Activated CD8-positive, alpha-beta T cell treated with anti-CD3 and anti-CD28 coated beads, Interleukin-2, amount 10 ng/mL, durations not matched to agents 7 days and 5 days (primary cell): Measurements from ENCODE around the gene ZIK1. TPM values are rescaled to one million over a fixed set of nuclear protein-coding genes. Genes with fewer than 3 reads are reported as not detected.

Experiments
- ATAC-seq: fragments of 150-1000 bp; cut with Tn5 transposase; one replicate; pipeline ENCODE4 v1.10.0; 2021; ENCODE audit warnings: moderate library complexity
- CTCF ChIA-PET: fragments of 350-600 bp; sonication (Branson Sonifier 250); formaldehyde crosslinking; loops from one replicate; lab custom pipeline; 2021; ENCODE audit warnings: antibody characterized with exemption; lab: Charles Lee
- POLR2A ChIA-PET: fragments of 350-600 bp; sonication (Branson Sonifier 250); formaldehyde crosslinking; loops from one replicate; lab custom pipeline; 2021; ENCODE audit warnings: antibody characterized with exemption; lab: Charles Lee
- DNase-seq: peaks from one replicate; pipeline ENCODE4 v3.0.0-alpha.2; 2020
- H3K27ac Mint-ChIP-seq: one replicate; pipeline ENCODE4 v1.8.0; 2021; ENCODE audit warnings: mild to moderate bottlenecking, mixed read lengths
- H3K27me3 Mint-ChIP-seq: one replicate; pipeline ENCODE4 v1.8.0; 2021; ENCODE audit warnings: low read depth, mixed read lengths
- H3K36me3 Mint-ChIP-seq: one replicate; pipeline ENCODE4 v1.8.0; 2021; ENCODE audit warnings: low read depth, mixed read lengths
- H3K4me1 Mint-ChIP-seq: one replicate; pipeline ENCODE4 v1.8.0; 2021; ENCODE audit warnings: low read depth, mixed read lengths
- H3K4me3 Mint-ChIP-seq: one replicate; pipeline ENCODE4 v1.8.0; 2021; ENCODE audit warnings: mild to moderate bottlenecking, mixed read lengths
- H3K9me3 Mint-ChIP-seq: one replicate; pipeline ENCODE4 v1.8.0; 2022; ENCODE audit warnings: mixed read lengths; ENCODE audit not compliant: insufficient read depth
- total RNA-seq, 2 experiments: library from RNA; stranded (reverse); gene quantifications; one replicate each; pipeline ENCODE4 v1.2.3, GENCODE V29; 2021

ZIK1 gene
- total RNA-seq, result 10 to 100 TPM; 12.1 to 12.4 TPM

DNA sequence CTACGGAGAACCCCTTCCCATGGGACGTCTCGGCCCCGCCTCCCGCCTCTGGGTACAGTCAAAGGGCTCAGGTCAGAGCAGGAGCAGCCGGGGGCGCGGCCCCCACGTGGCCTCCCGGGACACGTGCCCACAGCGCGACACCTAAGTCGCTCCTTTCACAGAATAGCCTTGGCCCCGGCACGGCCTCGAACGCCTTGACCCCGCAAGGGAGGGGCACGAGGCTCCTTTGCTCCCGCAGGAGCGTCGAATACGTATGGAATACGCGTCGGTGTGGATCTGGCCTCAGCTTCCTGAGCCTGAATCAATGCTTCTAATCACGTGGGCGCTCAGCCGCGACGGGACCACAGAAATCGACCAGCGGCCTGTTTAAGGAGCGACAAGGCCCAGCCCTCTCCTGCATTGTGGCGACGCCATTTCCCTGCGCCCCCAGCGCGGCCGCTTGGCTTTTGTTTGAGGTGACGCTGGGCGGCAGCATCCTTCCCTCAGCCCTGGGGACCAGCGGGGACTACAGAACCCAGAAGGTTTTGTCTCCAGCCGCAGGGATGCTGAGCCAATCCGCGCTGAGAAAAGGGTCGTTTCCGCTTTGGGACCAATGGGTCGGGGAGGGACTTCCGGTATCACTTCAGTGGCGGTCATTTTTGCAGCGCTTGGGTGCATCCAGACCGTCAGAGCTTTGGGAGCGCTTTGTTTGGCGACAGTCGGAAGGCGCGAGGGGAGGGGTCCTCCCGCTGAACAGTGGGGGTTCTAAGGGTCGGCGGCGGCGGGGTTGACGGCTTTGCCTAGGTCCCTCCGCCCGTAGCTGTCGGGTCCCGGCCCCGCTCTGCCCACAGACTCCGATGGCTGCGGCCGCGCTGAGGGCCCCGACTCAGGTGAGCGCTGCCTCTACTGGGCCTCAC, at the start of gene ZIK1:
ZIK1 (plus strand) TSS at position 625 of the 896 bp plus-strand sequence; CDS start at position 837, 212 bp downstream.
- ATAC-seq (peak; percentile 92), DNase-seq (peak; percentile 95)
- Mint-ChIP-seq H3K36me3 (peaks cover 79% of the 10 kb centered on the region), H3K4me3 (peak within 1 kb of the TSS; percentile 89), H3K27ac (peak within 1 kb of the TSS; percentile 90), H3K9me3 (peaks cover 48% of the 10 kb centered on the region), H3K27me3 (no peaks in the 10 kb centered on the region), H3K4me1 (peaks cover 26% of the 10 kb centered on the region)
- CTCF ChIA-PET, result no interaction called here
- POLR2A ChIA-PET, result interaction anchor here (0.6 kb wide), 1 partner anchor 98 kb away, joined by 3 read pairs; no protein-coding TSS in a partner anchor

GRCh38 chr19:57537953-57538547, 45.9 kb upstream of the ZIK1 start:
- peaks cover 97% of the 10 kb centered on the region for H3K36me3 Mint-ChIP-seq
- CTCF ChIA-PET, result no interaction called here
- no peaks in the 10 kb centered on the region for H3K4me1 Mint-ChIP-seq

DNA sequence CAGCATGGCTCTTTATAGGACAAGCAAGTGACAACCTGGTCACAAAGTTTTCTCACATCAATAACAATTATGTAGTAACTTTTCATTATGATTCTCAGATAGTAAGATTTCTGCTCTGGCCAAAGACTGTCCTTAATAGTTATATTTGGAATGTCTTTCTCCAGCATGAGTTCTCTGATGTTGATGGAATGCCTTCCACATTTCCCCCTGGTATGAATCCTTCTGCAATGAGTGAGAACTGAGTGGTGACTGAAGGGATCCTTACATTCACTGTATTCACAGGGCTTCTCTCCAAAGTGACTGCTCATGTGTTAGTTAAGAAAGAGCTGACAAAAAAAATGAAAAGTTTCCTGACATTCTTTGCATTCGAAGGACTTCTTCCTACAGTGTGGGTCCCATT, 37.4 kb upstream of the ZIK1 start:
- Mint-ChIP-seq H3K4me1 (no peaks in the 10 kb centered on the region), H3K27ac (no peak overlapping the region), H3K9me3 (peaks cover 65% of the 10 kb centered on the region), H3K36me3 (peaks cover 96% of the 10 kb centered on the region), H3K4me3 (no peak overlapping the region), H3K27me3 (no peaks in the 10 kb centered on the region)
- ChIA-PET POLR2A (no interaction called here), CTCF (no interaction called here)
- DNase-seq, result no peak
- no peak for ATAC-seq

More at GRCh38 chr19:57537953-57538547, 45.9 kb upstream of the ZIK1 start:
- Mint-ChIP-seq H3K4me3 (no peak overlapping the region), H3K9me3 (peaks cover 62% of the 10 kb centered on the region), H3K27me3 (no peaks in the 10 kb centered on the region), H3K27ac (no peak overlapping the region)
- no peak for DNase-seq
- ATAC-seq, result no peak
- POLR2A ChIA-PET, result no interaction called here

GRCh38 chr19:57552432-57552831, 31.5 kb upstream of the ZIK1 start:
- H3K36me3 Mint-ChIP-seq, result peaks cover 98% of the 10 kb centered on the region
- no peaks in the 10 kb centered on the region for H3K4me1 Mint-ChIP-seq
- ATAC-seq (no peak), DNase-seq (no peak)
- ChIA-PET CTCF (no interaction called here), POLR2A (no interaction called here)
- H3K27me3 Mint-ChIP-seq, result no peaks in the 10 kb centered on the region
- no peak overlapping the region for H3K27ac Mint-ChIP-seq
- H3K4me3 Mint-ChIP-seq, result no peak overlapping the region
- peaks cover 41% of the 10 kb centered on the region for H3K9me3 Mint-ChIP-seq

DNA sequence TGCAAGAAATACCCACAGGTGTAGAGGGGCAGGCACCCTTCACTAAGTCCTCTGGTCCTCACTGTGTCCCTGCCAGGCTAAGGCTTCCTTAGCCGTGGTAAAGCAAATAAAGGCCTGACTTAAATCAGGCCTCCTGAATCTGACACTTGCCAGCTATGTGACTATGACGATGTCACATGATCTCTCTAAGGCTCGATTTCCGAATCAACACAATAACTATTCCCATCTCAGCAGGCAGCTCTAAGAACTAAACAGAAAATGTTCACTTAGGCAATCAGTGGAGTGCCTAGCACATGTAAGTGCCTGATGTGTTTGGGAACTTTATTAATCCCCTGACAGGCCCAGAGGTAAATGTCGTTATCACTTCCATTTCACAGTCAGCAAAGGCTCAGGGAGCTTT, 26.3 kb upstream of the ZIK1 start:
- peaks cover 77% of the 10 kb centered on the region for H3K36me3 Mint-ChIP-seq
- ChIA-PET POLR2A (interaction anchor here (0.9 to 1.8 kb wide), 2 partner anchors 24 to 124 kb away, joined by 3 to 4 read pairs; partner anchors contain the start of gene ZNF551), CTCF (no interaction called here)
- peak overlapping the region; percentile 97 for H3K4me3 Mint-ChIP-seq
- H3K9me3 Mint-ChIP-seq, result peaks cover 26% of the 10 kb centered on the region
- no peak for ATAC-seq
- no peaks in the 10 kb centered on the region for H3K27me3 Mint-ChIP-seq
- H3K27ac Mint-ChIP-seq, result no peak overlapping the region
- no peak for DNase-seq
- H3K4me1 Mint-ChIP-seq, result peaks cover 25% of the 10 kb centered on the region

GRCh38 chr19:57558525-57558924, 25.4 kb upstream of the ZIK1 start:
- H3K9me3 Mint-ChIP-seq, result peaks cover 27% of the 10 kb centered on the region
- peak overlapping the region; percentile 97 for H3K4me3 Mint-ChIP-seq
- ChIA-PET POLR2A (interaction anchor here (0.8 to 1.8 kb wide), 4 partner anchors 23 to 238 kb away, joined by 3 to 4 read pairs (median 3); partner anchors contain the start of genes ZNF211 and ZNF551), CTCF (interaction anchor here (0.6 kb wide), 1 partner anchor 115 kb away, joined by 3 read pairs; no protein-coding TSS in a partner anchor)
- peaks cover 70% of the 10 kb centered on the region for H3K36me3 Mint-ChIP-seq
- peaks cover 25% of the 10 kb centered on the region for H3K4me1 Mint-ChIP-seq
- ATAC-seq, result no peak
- peak overlapping the region; percentile 94 for H3K27ac Mint-ChIP-seq
- H3K27me3 Mint-ChIP-seq, result no peaks in the 10 kb centered on the region
- DNase-seq, result no peak

DNA sequence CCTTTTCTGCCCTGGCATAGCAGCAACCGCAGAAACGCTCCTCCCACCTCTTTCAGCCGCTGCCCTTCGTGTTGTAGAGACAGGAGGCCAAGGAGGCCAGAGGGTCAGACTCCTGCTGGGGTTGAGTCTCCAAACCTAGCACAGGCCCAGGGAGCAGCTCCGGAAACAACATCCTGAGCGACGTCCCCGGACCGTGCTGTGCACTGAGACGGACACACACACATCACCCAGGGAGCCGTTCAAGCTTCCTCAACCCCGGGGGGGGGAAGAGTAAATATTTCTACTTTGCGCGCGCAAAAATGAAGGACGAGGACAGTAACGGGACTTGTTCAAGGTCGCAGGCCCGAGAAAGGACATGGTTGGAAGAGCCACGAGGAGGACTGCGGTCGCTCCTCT, 24.9 kb upstream of the ZIK1 start:
- peak; percentile 39 for DNase-seq
- peak overlapping the region; percentile 94 for H3K27ac Mint-ChIP-seq
- H3K36me3 Mint-ChIP-seq, result peaks cover 67% of the 10 kb centered on the region
- ChIA-PET CTCF (interaction anchor here (0.6 kb wide), 1 partner anchor 116 kb away, joined by 3 read pairs; no protein-coding TSS in a partner anchor), POLR2A (interaction anchor here (1.5 to 1.8 kb wide), 2 partner anchors 74 to 123 kb away, joined by 3 to 4 read pairs; partner anchors contain the start of genes ZNF211 and ZNF551)
- peaks cover 31% of the 10 kb centered on the region for H3K9me3 Mint-ChIP-seq
- ATAC-seq, result peak; percentile 52
- H3K4me1 Mint-ChIP-seq, result peaks cover 25% of the 10 kb centered on the region
- no peaks in the 10 kb centered on the region for H3K27me3 Mint-ChIP-seq
- peak overlapping the region; percentile 97 for H3K4me3 Mint-ChIP-seq

GRCh38 chr19:57559404-57560025, 24.4 kb upstream of the ZIK1 start, which contains the start of gene ZNF550:
ZNF550 (minus strand) TSS chr19:57559863; CDS start chr19:57559682, 181 bp downstream.
- POLR2A ChIA-PET, result interaction anchor here (1.5 to 1.8 kb wide), 2 partner anchors 73 to 122 kb away, joined by 3 to 4 read pairs; partner anchors contain the start of genes ZNF211 and ZNF551
- peak within 1 kb of the TSS; percentile 94 for H3K27ac Mint-ChIP-seq
- peaks cover 32% of the 10 kb centered on the region for H3K9me3 Mint-ChIP-seq
- DNase-seq (peak; percentile 89), ATAC-seq (peak; percentile 96)
- peak within 1 kb of the TSS; percentile 97 for H3K4me3 Mint-ChIP-seq
- CTCF ChIA-PET, result no interaction called here
- no peaks in the 10 kb centered on the region for H3K27me3 Mint-ChIP-seq
- H3K36me3 Mint-ChIP-seq, result peaks cover 62% of the 10 kb centered on the region
- H3K4me1 Mint-ChIP-seq, result peaks cover 25% of the 10 kb centered on the region

- ChIA-PET POLR2A (interaction anchor here (1.1 to 1.5 kb wide), 2 partner anchors 19 to 73 kb away, joined by 3 read pairs; partner anchors contain the start of genes ZNF211 and ZNF416), CTCF (no interaction called here)
- Mint-ChIP-seq H3K4me1 (peaks cover 25% of the 10 kb centered on the region), H3K36me3 (peaks cover 57% of the 10 kb centered on the region), H3K27me3 (no peaks in the 10 kb centered on the region), H3K4me3 (peak overlapping the region; percentile 97), H3K9me3 (peaks cover 33% of the 10 kb centered on the region), H3K27ac (peak overlapping the region; percentile 94)
- ATAC-seq (peak; percentile 3), DNase-seq (no peak)
These were observed 23.9 kb upstream of the ZIK1 start for GRCh38 chr19:57560049-57560491.

GRCh38 chr19:57563547-57563946, 20.4 kb upstream of the ZIK1 start:
- H3K27me3 Mint-ChIP-seq, result no peaks in the 10 kb centered on the region
- H3K4me3 Mint-ChIP-seq, result no peak overlapping the region
- DNase-seq, result no peak
- ChIA-PET POLR2A (no interaction called here), CTCF (no interaction called here)
- ATAC-seq, result no peak
- H3K9me3 Mint-ChIP-seq, result peaks cover 60% of the 10 kb centered on the region
- no peak overlapping the region for H3K27ac Mint-ChIP-seq
- H3K36me3 Mint-ChIP-seq, result peaks cover 32% of the 10 kb centered on the region
- H3K4me1 Mint-ChIP-seq, result peaks cover 17% of the 10 kb centered on the region
